MM.1S (cell line): ENCODE measurements around the gene PROX1.

Experiments
- CTCF ChIP-seq: fragments of 300-600 bp; sonication (generic); IDR thresholded peaks from 2 replicates; pipeline ENCODE4 v1.5.1; 2016; ENCODE audit warnings: antibody characterized with exemption, low read length, mixed read lengths
- EZH2 ChIP-seq: fragments of 300-600 bp; sonication (generic); optimal IDR thresholded peaks from 2 replicates; pipeline ENCODE3; 2017; ENCODE audit warnings: low read depth, mild to moderate bottlenecking, antibody characterized with exemption, low read length, mixed read lengths
- EZH2phosphoT487 ChIP-seq: fragments of 300-600 bp; sonication (generic); IDR thresholded peaks from 2 replicates; pipeline ENCODE4 v1.6.1; 2018; ENCODE audit warnings: antibody characterized with exemption, low read length

GRCh38 chr1:213997772-213998107 is 10.0 kb downstream of the PROX1 start:
- TF ChIP-seq CTCF (no peak), EZH2 (no peak), EZH2phosphoT487 (no peak)
